DND-41 (cell line): ENCODE results near the gene LYL1.

Experiments used
- ATAC-seq: fragments of 200-7000 bp; cut with Tn5 transposase; 3 replicates; pipeline ENCODE4 v1.9.1; 2021; ENCODE audit warnings: low read depth; ENCODE audit not compliant: insufficient read depth
- DNase-seq: peaks from one replicate; pipeline ENCODE4 v3.0.0-alpha.2; 2020
- H2AFZ ChIP-seq: 2 replicates; pipeline ENCODE4 v1.6.0; 2012; ENCODE audit warnings: low read depth, low read length
- H3K27ac ChIP-seq: 2 replicates; pipeline ENCODE4 v1.5.1; 2012; ENCODE audit warnings: low read length, inconsistent platforms
- H3K27me3 ChIP-seq: fragments of 200-600 bp; sonication (generic); 2 replicates; pipeline ENCODE4 v1.6.0; 2012; ENCODE audit warnings: low read length, mild to moderate bottlenecking, inconsistent platforms; ENCODE audit not compliant: insufficient read depth, poor library complexity
- H3K36me3 ChIP-seq: 2 replicates; pipeline ENCODE4 v1.5.1; 2012; ENCODE audit warnings: low read length, inconsistent platforms; ENCODE audit not compliant: insufficient read depth
- H3K4me1 ChIP-seq: 2 replicates; pipeline ENCODE4 v1.5.1; 2012; ENCODE audit warnings: mild to moderate bottlenecking, low read length; ENCODE audit not compliant: insufficient read depth
- H3K4me2 ChIP-seq: 2 replicates; pipeline ENCODE4 v1.6.0; 2012; ENCODE audit warnings: mild to moderate bottlenecking, moderate library complexity, low read length, inconsistent platforms; ENCODE audit not compliant: insufficient read depth
- H3K4me3 ChIP-seq, 2 experiments: fragments of 200-600 bp in 1 of 2; shearing (Covaris generic) in 1 of 2; 2 replicates each; pipeline ENCODE4 v1.5.1; 2012 to 2016; ENCODE audit warnings: inconsistent platforms in 2 of 2, low read length in 2 of 2, mild to moderate bottlenecking in 2 of 2, low read depth in 1 of 2, moderate library complexity in 1 of 2
- H3K79me2 ChIP-seq: 2 replicates; pipeline ENCODE4 v1.6.0; 2012; ENCODE audit warnings: low read length, inconsistent platforms; ENCODE audit not compliant: insufficient read depth
- H3K9ac ChIP-seq: 2 replicates; pipeline ENCODE4 v1.6.0; 2012; ENCODE audit warnings: low read depth, mild to moderate bottlenecking, inconsistent platforms, low read length, moderate library complexity
- H3K9me3 ChIP-seq: 2 replicates; pipeline ENCODE4 v1.5.1; 2012; ENCODE audit warnings: low read length, moderate library complexity, mild to moderate bottlenecking, inconsistent platforms; ENCODE audit not compliant: insufficient read depth, severe bottlenecking
- H4K20me1 ChIP-seq: 2 replicates; pipeline ENCODE4 v1.6.0; 2012; ENCODE audit warnings: low read length; ENCODE audit not compliant: insufficient read depth
- CTCF ChIP-seq: IDR thresholded peaks from 2 replicates; pipeline ENCODE4 v1.5.1; 2012; ENCODE audit warnings: borderline replicate concordance, low read length, moderate library complexity, mild to moderate bottlenecking; ENCODE audit not compliant: poor library complexity, severe bottlenecking; ENCODE audit errors: extremely low read depth
- EZH2 ChIP-seq: IDR thresholded peaks from 3 replicates; pipeline ENCODE4 v1.6.1; 2012; ENCODE audit warnings: borderline replicate concordance, low read depth, mild to moderate bottlenecking, moderate library complexity, low read length, inconsistent platforms; ENCODE audit not compliant: severe bottlenecking

Gene LYL1

GRCh38 chr19:13112555-13112954 is 9.9 kb upstream of the LYL1 start:
- H4K20me1 ChIP-seq, result no peaks in the 10 kb centered on the region
- peaks cover 44% of the 10 kb centered on the region for H3K36me3 ChIP-seq
- H3K4me1 ChIP-seq, result peaks cover 24% of the 10 kb centered on the region
- H3K4me3 ChIP-seq, result no peak overlapping the region
- no peaks in the 10 kb centered on the region for H3K27me3 ChIP-seq
- H3K9ac ChIP-seq, result no peak overlapping the region
- TF ChIP-seq EZH2, result no peak
- no peak for TF ChIP-seq CTCF
- ATAC-seq (no peak), DNase-seq (no peak)
- no peaks in the 10 kb centered on the region for H3K9me3 ChIP-seq
- peaks cover 19% of the 10 kb centered on the region for H3K79me2 ChIP-seq
- no peak overlapping the region for H3K4me2 ChIP-seq
- H3K27ac ChIP-seq, result no peak overlapping the region
- no peak overlapping the region for H2AFZ ChIP-seq

GRCh38 chr19:13110099-13110610 is 7.5 kb upstream of the LYL1 start:
- H3K9me3 ChIP-seq, result no peaks in the 10 kb centered on the region
- H3K27ac ChIP-seq, result no peak overlapping the region
- H3K4me3 ChIP-seq, result no peak overlapping the region
- no peak for ATAC-seq
- H2AFZ ChIP-seq, result no peak overlapping the region
- no peak overlapping the region for H3K9ac ChIP-seq
- no peaks in the 10 kb centered on the region for H3K27me3 ChIP-seq
- no peak for TF ChIP-seq EZH2
- TF ChIP-seq CTCF, result no peak
- H3K79me2 ChIP-seq, result peaks cover 5% of the 10 kb centered on the region
- H4K20me1 ChIP-seq, result no peaks in the 10 kb centered on the region
- no peak for DNase-seq
- peaks cover 46% of the 10 kb centered on the region for H3K36me3 ChIP-seq
- peaks cover 6% of the 10 kb centered on the region for H3K4me1 ChIP-seq
- H3K4me2 ChIP-seq, result no peak overlapping the region

GRCh38 chr19:13109361-13110098 is 6.9 kb upstream of the LYL1 start:
- DNase-seq, result no peak
- H3K36me3 ChIP-seq, result peaks cover 41% of the 10 kb centered on the region

More at GRCh38 chr19:13109361-13110098, 6.9 kb upstream of the LYL1 start:
- Histone ChIP-seq H3K79me2 (no peaks in the 10 kb centered on the region), H3K4me3 (no peak overlapping the region), H2AFZ (no peak overlapping the region), H3K27ac (no peak overlapping the region), H3K4me1 (no peaks in the 10 kb centered on the region), H3K9ac (no peak overlapping the region), H3K4me2 (no peak overlapping the region), H3K9me3 (no peaks in the 10 kb centered on the region), H3K27me3 (no peaks in the 10 kb centered on the region), H4K20me1 (no peaks in the 10 kb centered on the region)
- ATAC-seq, result no peak
- no peak for TF ChIP-seq CTCF
- no peak for TF ChIP-seq EZH2
